H9 (cell line): ENCODE results near the gene GXYLT2. TPM values are rescaled to one million over a fixed set of nuclear protein-coding genes. Genes with fewer than 3 reads are reported as not detected.

Experiments
- DNase-seq: peaks from one replicate; pipeline ENCODE4 v3.0.0-alpha.2; 2017
- H2AFZ ChIP-seq: one replicate; pipeline ENCODE4 v1.6.1; 2013; ENCODE audit warnings: mild to moderate bottlenecking, low read length, control low read depth, moderate library complexity
- H2AK5ac ChIP-seq: 2 replicates; pipeline ENCODE4 v1.6.1; 2013; ENCODE audit warnings: low read length, control low read depth, mixed read lengths; ENCODE audit not compliant: insufficient read length
- H2BK120ac ChIP-seq: one replicate; pipeline ENCODE4 v1.6.1; 2013; ENCODE audit warnings: low read depth, mild to moderate bottlenecking, low read length, control low read depth, inconsistent platforms; ENCODE audit not compliant: poor library complexity, severe bottlenecking
- H2BK12ac ChIP-seq: 2 replicates; pipeline ENCODE4 v1.6.1; 2013; ENCODE audit warnings: low read length, control low read depth, mixed read lengths, low read depth; ENCODE audit not compliant: insufficient read length
- H2BK15ac ChIP-seq: 2 replicates; pipeline ENCODE4 v1.6.1; 2013; ENCODE audit warnings: low read depth, low read length, control low read depth
- H2BK20ac ChIP-seq: one replicate; pipeline ENCODE4 v1.6.1; 2013; ENCODE audit warnings: low read depth, mild to moderate bottlenecking, low read length, control low read depth, inconsistent platforms; ENCODE audit not compliant: poor library complexity, severe bottlenecking
- H2BK5ac ChIP-seq: 2 replicates; pipeline ENCODE4 v1.6.1; 2013; ENCODE audit warnings: low read length, control low read depth, mixed read lengths; ENCODE audit not compliant: insufficient read length
- H3K14ac ChIP-seq: 2 replicates; pipeline ENCODE4 v1.6.1; 2013; ENCODE audit warnings: low read length, control low read depth; ENCODE audit not compliant: insufficient read depth
- H3K18ac ChIP-seq: 2 replicates; pipeline ENCODE4 v1.6.1; 2013; ENCODE audit warnings: low read depth, mild to moderate bottlenecking, mixed read lengths, low read length, control low read depth; ENCODE audit not compliant: insufficient read length
- H3K23ac ChIP-seq: 2 replicates; pipeline ENCODE4 v1.6.1; 2013; ENCODE audit warnings: low read length, control low read depth, mixed read lengths, low read depth; ENCODE audit not compliant: insufficient read length
- H3K23me2 ChIP-seq: 2 replicates; pipeline ENCODE4 v1.6.1; 2013; ENCODE audit warnings: low read depth, mild to moderate bottlenecking, mixed read lengths, low read length, control low read depth; ENCODE audit not compliant: insufficient read length, poor library complexity, severe bottlenecking
- H3K27ac ChIP-seq: 2 replicates; pipeline ENCODE4 v1.5.1; 2013; ENCODE audit warnings: low read length, control low read depth, mixed read lengths, low read depth; ENCODE audit not compliant: insufficient read length
- H3K27me3 ChIP-seq: 2 replicates; pipeline ENCODE4 v1.6.1; 2013; ENCODE audit warnings: low read length, control low read depth, inconsistent platforms; ENCODE audit not compliant: insufficient read depth
- H3K4ac ChIP-seq: 2 replicates; pipeline ENCODE4 v1.6.1; 2013; ENCODE audit warnings: low read depth, mild to moderate bottlenecking, control low read depth, inconsistent platforms, low read length, moderate library complexity
- H3K4me1 ChIP-seq: 2 replicates; pipeline ENCODE4 v1.6.1; 2013; ENCODE audit warnings: low read length, control low read depth, inconsistent platforms; ENCODE audit not compliant: insufficient read depth
- H3K4me2 ChIP-seq: 2 replicates; pipeline ENCODE4 v1.6.1; 2013; ENCODE audit warnings: low read length, control low read depth, mixed read lengths; ENCODE audit not compliant: insufficient read length, insufficient read depth
- H3K56ac ChIP-seq: 2 replicates; pipeline ENCODE4 v1.6.1; 2013; ENCODE audit warnings: low read depth, mild to moderate bottlenecking, mixed read lengths, low read length, control low read depth; ENCODE audit not compliant: insufficient read length
- H3K79me1 ChIP-seq: 2 replicates; pipeline ENCODE4 v1.6.1; 2013; ENCODE audit warnings: low read depth, mild to moderate bottlenecking, moderate library complexity, low read length, control low read depth, inconsistent platforms; ENCODE audit not compliant: insufficient read depth, poor library complexity, severe bottlenecking
- H3K79me2 ChIP-seq: 2 replicates; pipeline ENCODE4 v1.6.1; 2013; ENCODE audit warnings: low read length, control low read depth, inconsistent platforms; ENCODE audit not compliant: insufficient read depth
- H3K9ac ChIP-seq: 2 replicates; pipeline ENCODE4 v1.6.1; 2013; ENCODE audit warnings: low read length, control low read depth, mixed read lengths; ENCODE audit not compliant: insufficient read length; ENCODE audit errors: extremely low read depth
- H3K9me3 ChIP-seq: one replicate; pipeline ENCODE4 v1.6.1; 2013; ENCODE audit warnings: low read depth, low read length, inconsistent platforms; ENCODE audit not compliant: control insufficient read depth
- H3T11ph ChIP-seq: one replicate; pipeline ENCODE4 v1.6.1; 2013; ENCODE audit warnings: mild to moderate bottlenecking, low read length, control low read depth, inconsistent platforms
- H4K20me1 ChIP-seq: one replicate; pipeline ENCODE4 v1.6.1; 2013; ENCODE audit not compliant: control insufficient read depth, insufficient read length, insufficient read depth
- H4K5ac ChIP-seq: 2 replicates; pipeline ENCODE4 v1.6.1; 2013; ENCODE audit warnings: low read depth, mild to moderate bottlenecking, mixed read lengths, low read length, control low read depth; ENCODE audit not compliant: insufficient read length
- H4K8ac ChIP-seq: replicated peaks from 2 replicates; pipeline ENCODE4 v1.6.1; 2013; ENCODE audit warnings: low read length, control low read depth, mixed read lengths, low read depth; ENCODE audit not compliant: insufficient read length
- H4K91ac ChIP-seq: 2 replicates; pipeline ENCODE4 v1.6.1; 2013; ENCODE audit warnings: low read depth, mild to moderate bottlenecking, moderate library complexity, mixed read lengths, low read length, control low read depth; ENCODE audit not compliant: insufficient read length
- H3K27ac Mint-ChIP-seq, 3 experiments: 2 replicates in 2 of 3; 3 replicates in 1 of 3; pipeline ENCODE4 v1.8.0; 2020 to 2021; ENCODE audit warnings: mixed read lengths in 3 of 3, mild to moderate bottlenecking in 1 of 3, moderate library complexity in 1 of 3
- H3K27me3 Mint-ChIP-seq: 2 replicates; pipeline ENCODE4 v1.8.0; 2021; ENCODE audit warnings: low read depth, mild to moderate bottlenecking, moderate library complexity, mixed read lengths
- H3K36me3 Mint-ChIP-seq, 3 experiments: 2 replicates in 2 of 3; 3 replicates in 1 of 3; pipeline ENCODE4 v1.8.0; 2020 to 2021; ENCODE audit warnings: low read depth in 3 of 3, mixed read lengths in 3 of 3; ENCODE audit not compliant: insufficient read depth in 1 of 3
- H3K4me1 Mint-ChIP-seq, 2 experiments: 2 replicates each; pipeline ENCODE4 v1.8.0; 2020; ENCODE audit warnings: mixed read lengths in 2 of 2
- H3K4me3 Mint-ChIP-seq, 2 experiments: 2 replicates in 1 of 2; 3 replicates in 1 of 2; pipeline ENCODE4 v1.8.0; 2020 to 2021; ENCODE audit warnings: mild to moderate bottlenecking in 2 of 2, mixed read lengths in 2 of 2, moderate library complexity in 1 of 2
- H3K9me3 Mint-ChIP-seq, 2 experiments: 2 replicates in 1 of 2; 3 replicates in 1 of 2; pipeline ENCODE4 v1.8.0; 2020; ENCODE audit warnings: mild to moderate bottlenecking in 2 of 2, mixed read lengths in 2 of 2, moderate library complexity in 1 of 2
- CTCF ChIP-seq: fragments of 200-600 bp; sonication (generic); conservative IDR thresholded peaks from 3 replicates; pipeline ENCODE4 v1.8.0; 2021; ENCODE audit warnings: antibody characterized with exemption, mild to moderate bottlenecking
- WGBS: extraction: QIAGEN DNeasy Blood & Tissue Kit; methylation state at CpG from one replicate; pipeline ENCODE4 v1.1.7; 2013; ENCODE audit warnings: missing lambda C conversion rate, low lambda C conversion rate, mixed read lengths; ENCODE audit not compliant: insufficient read length; ENCODE audit errors: extremely low coverage; 5-methylcytosine and 5-hydroxymethylcytosine counted together
- total RNA-seq: library from RNA; stranded (reverse); gene quantifications from 2 replicates; pipeline ENCODE4 v1.2.1, GENCODE V29; 2021

Gene GXYLT2
- total RNA-seq, 1 experiment from 2014 or later: 2.0 TPM

GRCh38 chr3:72995337-72995736 lies 107.5 kb downstream of the GXYLT2 start:
- H3K27ac Mint-ChIP-seq: no peak overlapping the region
- no peak overlapping the region for H4K8ac ChIP-seq
- WGBS: no CpG with 5 or more reads among the region's 10 CpGs

More at GRCh38 chr3:72995337-72995736, 107.5 kb downstream of the GXYLT2 start:
- Mint-ChIP-seq H3K4me1 (peaks cover 16 to 28% of the 10 kb centered on the region in 2 experiments), H3K4me3 (peak overlapping the region in 1 of 2 experiments; percentile 45; a peak in 2 of 5 replicates), H3K27me3 (no peaks in the 10 kb centered on the region; the same call in 1 of the 2 replicates), H3K36me3 (peaks cover 13 to 29% (median 26%) of the 10 kb centered on the region in 3 experiments), H3K9me3 (no peaks in the 10 kb centered on the region)
- no peak overlapping the region for H2AK5ac ChIP-seq
- no peak overlapping the region for H2BK120ac ChIP-seq
- no peak overlapping the region for H3T11ph ChIP-seq
- no peak overlapping the region for H3K56ac ChIP-seq
- H3K23me2 ChIP-seq: peaks cover 10% of the 10 kb centered on the region
- no peak overlapping the region for H2BK5ac ChIP-seq
- no peak overlapping the region for H3K14ac ChIP-seq
- no peak overlapping the region for H3K23ac ChIP-seq
- no peak overlapping the region for H3K9ac ChIP-seq
- H2BK12ac ChIP-seq: no peak overlapping the region
- H3K79me1 ChIP-seq: no peaks in the 10 kb centered on the region
- DNase-seq: no peak
- H3K79me2 ChIP-seq: peaks cover 27% of the 10 kb centered on the region; the same call in 1 of the 2 replicates
- no peak overlapping the region for H3K4me2 ChIP-seq
- H4K91ac ChIP-seq: no peak overlapping the region
- no peak overlapping the region for H4K5ac ChIP-seq
- no peaks in the 10 kb centered on the region for H4K20me1 ChIP-seq
- H2BK20ac ChIP-seq: no peak overlapping the region
- no peaks in the 10 kb centered on the region for H3K9me3 ChIP-seq
- H3K18ac ChIP-seq: no peak overlapping the region
- no peak overlapping the region for H2AFZ ChIP-seq
- no peaks in the 10 kb centered on the region for H3K27me3 ChIP-seq
- no peaks in the 10 kb centered on the region for H3K4me1 ChIP-seq
- no peak overlapping the region for H3K4ac ChIP-seq
- no peak for TF ChIP-seq CTCF
- H2BK15ac ChIP-seq: no peak overlapping the region
- H3K27ac ChIP-seq: no peak overlapping the region
